Activated CD4-positive, alpha-beta T cell treated with anti-CD3 and anti-CD28 coated beads, Interleukin-2, Interleukin-4, amounts not matched to agents 100 ng/mL and 50 ng/mL, durations not matched to agents 16 hours and 8 hours (primary cell): ENCODE measurements around the gene MYG1.
"Not testable (repeated sequence)": the region's sequence is repeated elsewhere in the genome, so short reads cannot be mapped to it uniquely, and the experiment has no call there.

Experiments
- DNase-seq: peaks from one replicate; pipeline ENCODE4 v3.0.0-alpha.2; 2020; ENCODE audit warnings: low spot score

The MYG1 gene

GRCh38 chr12:53286448-53286847, 13.0 kb upstream of the MYG1 start:
- DNase-seq = no peak

- peak; percentile 67 for DNase-seq
Measured at GRCh38 chr12:53287741-53288216, 11.7 kb upstream of the MYG1 start.

- DNase-seq = no peak
Measured at GRCh38 chr12:53288322-53288721, 11.2 kb upstream of the MYG1 start.

- no peak for DNase-seq
Measured at GRCh38 chr12:53289891-53290290, 9.6 kb upstream of the MYG1 start.

- no peak for DNase-seq
Measured at GRCh38 chr12:53290661-53291060, 8.8 kb upstream of the MYG1 start.

- DNase-seq = no peak
Measured at GRCh38 chr12:53292426-53292825, 7.1 kb upstream of the MYG1 start.

- DNase-seq = peak; percentile 92
Measured at GRCh38 chr12:53295070-53295890, 4.2 kb upstream of the MYG1 start, which contains the start of gene PFDN5. TSS of gene PFDN5 (plus strand) at chr12:53295542. CDS start at chr12:53295568, 26 bp downstream.

GRCh38 chr12:53295891-53296219, 3.6 kb upstream of the MYG1 start:
- DNase-seq = no peak

- DNase-seq = not testable (repeated sequence)
Measured at GRCh38 chr12:53297106-53297505, 2.4 kb upstream of the MYG1 start.

- no peak for DNase-seq
Measured at GRCh38 chr12:53298164-53298563, 1.3 kb upstream of the MYG1 start.

GRCh38 chr12:53299101-53299453, 418 bp upstream of the MYG1 start:
- DNase-seq = peak; percentile 52

- peak; percentile 24 for DNase-seq
Measured at GRCh38 chr12:53300187-53300586, 692 bp downstream of the MYG1 start.

- DNase-seq = no peak
Measured at GRCh38 chr12:53302903-53303302, 3.4 kb downstream of the MYG1 start.

- DNase-seq = no peak
Measured at GRCh38 chr12:53306826-53307225, 7.3 kb downstream of the MYG1 start.

- DNase-seq = no peak
Measured at GRCh38 chr12:53308276-53308675, 8.8 kb downstream of the MYG1 start.

- DNase-seq = no peak
Measured at GRCh38 chr12:53313996-53314395, 14.5 kb downstream of the MYG1 start.

- DNase-seq = no peak
Measured at GRCh38 chr12:53320352-53321195, 21.1 kb downstream of the MYG1 start.

- DNase-seq = peak; percentile 66
Measured at GRCh38 chr12:53324113-53324778, 24.8 kb downstream of the MYG1 start.

- peak; percentile 91 for DNase-seq
Measured at GRCh38 chr12:53324779-53325510, 25.4 kb downstream of the MYG1 start.

GRCh38 chr12:53325511-53326061, 26.1 kb downstream of the MYG1 start:
- DNase-seq = no peak

- DNase-seq = no peak
Measured at GRCh38 chr12:53326460-53327185, 27.1 kb downstream of the MYG1 start.
